ENCODE measurements around the gene ZNF556.

The ZNF556 gene

DNA sequence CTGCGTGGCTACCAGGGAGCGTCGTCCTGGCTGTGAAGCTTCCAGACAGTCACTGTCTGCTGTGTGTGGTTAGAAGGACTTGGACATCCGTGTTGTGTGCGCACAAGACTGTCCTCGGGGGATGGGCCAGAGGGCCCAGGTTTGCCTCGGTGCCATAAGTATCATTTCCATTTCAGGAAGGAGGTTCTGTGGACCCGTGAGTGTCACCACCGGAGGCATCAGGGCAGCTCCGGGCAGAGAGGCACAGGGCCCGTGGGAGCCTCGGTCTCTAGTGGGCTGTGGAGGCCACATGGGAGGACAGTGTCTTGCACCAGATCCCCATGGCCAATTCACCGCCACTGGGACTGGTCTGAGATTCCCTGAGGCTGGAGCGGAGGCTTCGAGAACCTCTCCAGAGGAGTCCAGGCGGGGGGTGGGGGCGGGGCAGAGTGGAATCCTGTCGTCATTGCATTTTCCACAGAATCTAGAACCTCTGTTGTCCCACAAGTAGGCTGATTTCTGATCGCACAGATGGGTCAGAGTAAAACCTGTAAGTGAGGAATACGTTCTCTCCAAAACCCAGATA is 39.6 kb downstream of the ZNF556 start:
- DNase-seq = no peak

DNA sequence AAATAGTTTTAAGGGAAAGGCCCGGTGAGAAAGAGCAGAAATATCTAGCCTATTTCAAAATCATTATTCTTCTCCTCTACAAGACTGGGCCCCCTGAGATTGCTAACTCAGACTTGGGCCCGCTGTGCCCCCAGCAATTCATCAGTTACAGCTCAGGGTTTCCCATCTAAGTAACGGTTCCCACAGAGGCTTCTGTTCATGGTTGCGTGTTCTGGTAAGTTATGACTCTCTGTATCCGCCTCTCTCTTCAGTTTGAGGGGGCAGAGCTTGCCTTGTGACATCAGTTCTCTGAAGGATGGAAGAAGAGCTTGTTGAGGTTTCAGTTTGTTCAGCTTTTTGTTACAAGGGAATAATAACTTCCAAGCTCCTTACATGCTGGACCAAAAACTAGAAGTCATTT is 45.2 kb downstream of the ZNF556 start:
- DNase-seq = no peak

DNA sequence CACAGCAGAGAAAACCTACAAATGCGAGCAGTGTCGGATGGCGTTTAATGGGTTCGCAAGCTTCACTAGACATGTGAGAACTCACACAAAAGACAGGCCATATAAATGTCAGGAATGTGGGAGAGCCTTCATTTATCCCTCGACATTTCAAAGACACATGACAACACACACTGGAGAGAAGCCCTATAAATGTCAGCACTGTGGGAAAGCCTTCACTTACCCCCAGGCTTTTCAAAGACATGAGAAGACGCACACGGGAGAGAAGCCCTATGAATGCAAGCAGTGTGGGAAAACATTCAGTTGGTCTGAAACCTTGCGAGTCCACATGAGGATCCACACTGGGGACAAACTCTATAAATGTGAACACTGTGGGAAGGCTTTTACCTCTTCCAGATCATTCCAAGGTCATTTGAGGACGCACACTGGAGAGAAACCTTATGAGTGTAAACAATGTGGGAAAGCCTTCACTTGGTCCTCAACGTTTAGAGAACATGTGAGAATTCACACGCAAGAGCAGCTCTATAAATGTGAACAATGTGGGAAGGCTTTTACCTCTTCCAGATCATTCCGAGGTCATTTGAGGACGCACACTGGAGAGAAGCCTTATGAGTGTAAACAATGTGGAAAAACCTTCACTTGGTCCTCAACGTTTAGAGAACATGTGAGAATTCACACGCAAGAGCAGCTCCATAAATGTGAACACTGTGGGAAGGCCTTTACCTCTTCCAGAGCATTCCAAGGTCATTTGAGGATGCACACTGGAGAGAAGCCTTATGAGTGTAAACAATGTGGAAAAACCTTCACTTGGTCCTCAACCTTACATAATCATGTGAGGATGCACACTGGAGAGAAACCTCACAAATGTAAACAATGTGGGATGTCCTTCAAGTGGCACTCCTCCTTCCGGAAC is 50.4 kb downstream of the ZNF556 start:
- no peak for DNase-seq

DNA sequence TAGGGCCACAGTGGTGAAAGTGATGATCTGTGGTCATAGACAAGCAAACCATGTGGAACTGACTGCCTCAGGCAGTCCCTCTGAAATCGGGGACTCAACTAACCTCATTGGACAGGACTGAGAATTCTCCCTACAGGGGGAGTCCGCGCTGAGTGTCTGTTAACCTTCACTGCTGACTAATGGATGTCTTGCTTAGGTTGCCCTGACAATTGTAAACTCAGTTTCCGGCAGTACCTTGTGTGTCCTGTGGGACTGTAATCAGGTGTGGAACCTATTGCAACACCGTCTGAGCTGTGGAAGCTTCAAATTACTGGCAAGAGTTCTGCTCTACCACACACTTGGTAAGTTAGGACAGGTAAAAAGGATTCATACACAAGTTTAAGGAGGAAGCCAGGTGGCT is 55.9 kb downstream of the ZNF556 start:
- DNase-seq = no peak

DNA sequence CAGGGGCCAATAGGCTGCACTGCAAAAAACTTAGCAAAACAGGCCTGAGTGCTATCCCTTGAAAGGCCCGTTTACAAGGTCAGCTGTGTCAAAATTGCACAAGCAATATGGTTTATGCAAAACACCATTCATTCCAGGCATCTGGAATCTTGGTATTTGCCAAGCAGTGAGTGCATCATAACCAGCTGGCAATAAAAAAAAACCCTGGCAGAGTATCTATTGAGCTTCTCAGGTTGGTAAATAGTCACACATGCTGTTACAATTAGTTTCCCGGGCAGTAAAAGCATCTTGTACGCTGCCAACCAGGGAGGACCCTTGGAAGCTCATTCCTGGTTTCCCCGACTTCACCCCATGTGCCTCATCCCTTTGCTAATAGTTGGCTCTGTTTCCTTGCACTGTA is 56.4 kb downstream of the ZNF556 start:
- no peak for DNase-seq

DNA sequence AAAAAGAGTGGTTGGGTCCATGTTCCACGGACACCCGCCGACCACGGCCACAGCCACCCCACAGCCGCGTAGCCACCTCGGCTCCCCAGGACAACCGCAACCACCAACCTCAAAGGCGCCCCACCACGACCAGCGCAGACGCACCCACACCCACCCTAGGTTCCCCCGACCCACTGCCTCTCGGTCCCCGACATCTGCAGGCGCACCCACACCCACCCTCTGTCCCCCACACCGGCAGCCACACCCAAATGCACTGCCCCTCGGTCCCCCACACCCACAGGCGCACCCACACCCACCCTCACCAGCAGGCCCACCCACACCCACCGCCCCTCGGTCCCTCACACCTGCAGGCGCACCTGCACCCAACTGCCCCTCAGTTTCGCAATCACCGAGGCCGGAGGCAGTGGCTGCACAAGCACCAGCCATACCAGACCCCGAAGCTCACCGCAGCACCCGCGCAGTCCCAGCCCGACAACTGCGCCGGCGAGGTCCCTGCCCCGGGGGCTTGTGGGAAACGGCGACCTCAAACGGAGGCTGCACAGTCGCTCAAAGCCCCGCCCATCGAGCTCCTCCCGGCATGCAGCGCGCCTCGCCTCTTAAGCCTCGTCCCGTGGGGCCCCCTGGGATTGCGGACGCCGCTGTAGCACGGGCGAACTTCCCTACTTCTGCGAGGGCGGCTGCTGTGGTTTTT is 59.4 kb downstream of the ZNF556 start:
- DNase-seq = no peak

DNA sequence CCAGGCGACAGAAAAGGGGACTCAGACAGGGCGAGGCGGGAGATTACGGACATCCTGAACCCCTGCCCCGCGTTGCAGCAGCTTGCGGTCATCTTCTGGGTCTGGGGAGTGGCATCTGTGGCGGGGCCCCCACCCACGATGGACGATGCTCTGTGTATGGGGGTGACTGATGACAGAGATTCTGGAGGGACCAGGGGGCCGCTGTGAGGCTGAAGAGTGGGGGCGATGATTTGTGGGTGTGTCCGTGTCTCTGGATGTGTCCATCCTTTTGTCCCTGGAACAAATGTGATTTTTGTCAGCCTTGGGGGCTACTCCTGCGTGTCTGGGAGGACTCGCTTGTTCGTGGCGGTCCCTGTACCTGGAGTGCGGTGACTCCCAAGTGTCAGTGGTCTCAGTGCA is 59.9 kb downstream of the ZNF556 start:
- no peak for DNase-seq
